Transverse colon (tissue), 4 donors: ENCODE data around the gene SLC22A1. TPM values are rescaled to one million over a fixed set of nuclear protein-coding genes. Genes with fewer than 3 reads are reported as not detected.

Experiments used
- DNase-seq: peaks from one replicate; pipeline ENCODE4 v3.0.0-alpha.2; 2019
- H3K27ac ChIP-seq, 4 donors: fragments of 200-600 bp; sonication (generic); 2 replicates each; pipeline ENCODE4 v1.5.1; 2016 to 2018; ENCODE audit warnings: inconsistent platforms in 4 of 4
- H3K27me3 ChIP-seq: fragments of 200-600 bp; sonication (generic); 2 replicates; pipeline ENCODE4 v1.5.1; 2017; ENCODE audit warnings: inconsistent platforms
- H3K36me3 ChIP-seq, 4 donors: fragments of 200-600 bp; sonication (generic); 2 replicates each; pipeline ENCODE4 v1.5.1; 2017 to 2019; ENCODE audit warnings: inconsistent platforms in 4 of 4
- H3K4me1 ChIP-seq, 4 donors: fragments of 200-600 bp; sonication (generic); 2 replicates each; pipeline ENCODE4 v1.5.1; 2017 to 2020; ENCODE audit warnings: inconsistent platforms in 4 of 4
- H3K4me3 ChIP-seq, 4 donors: fragments of 200-600 bp; sonication (generic); 1 replicate in 1 of 4; 2 replicates in 3 of 4; pipeline versions ENCODE4 v1.5.1 to v1.6.1; 2017 to 2019; ENCODE audit warnings: inconsistent platforms in 4 of 4
- H3K9me3 ChIP-seq, 2 donors: fragments of 200-600 bp; sonication (generic); 2 replicates each; pipeline ENCODE4 v1.5.1; 2017 to 2019; ENCODE audit warnings: inconsistent platforms in 2 of 2
- CTCF ChIP-seq, 5 experiments: fragments of 200-600 bp in 3 of 5; fragments of 450-650 bp in 2 of 5; sonication (generic) in 3 of 5; IDR thresholded peaks; 1 replicate in 2 of 5; 2 replicates in 3 of 5; pipeline ENCODE4 v1.5.1; 2016 to 2017; ENCODE audit warnings: antibody characterized with exemption in 5 of 5, inconsistent platforms in 3 of 5, mild to moderate bottlenecking in 2 of 5, moderate library complexity in 1 of 5
- EP300 ChIP-seq: sonication (generic); formaldehyde crosslinking; IDR thresholded peaks from one replicate; pipeline ENCODE4 v1.6.1; 2017; ENCODE audit warnings: antibody characterized with exemption, low read depth
- POLR2A ChIP-seq: fragments of 450-650 bp; IDR thresholded peaks from one replicate; pipeline ENCODE4 v1.6.1; 2016; ENCODE audit warnings: antibody characterized with exemption, mild to moderate bottlenecking, moderate library complexity
- POLR2AphosphoS5 ChIP-seq, 3 donors: sonication (generic); formaldehyde crosslinking; IDR thresholded peaks; one replicate each; pipeline ENCODE4 v1.6.1; 2016; ENCODE audit warnings: antibody characterized with exemption in 3 of 3
- WGBS, 2 donors: methylation state at CpG; one replicate each; pipeline ENCODE4 v1.1.5; 2018; ENCODE audit warnings: low coverage in 1 of 2; 5-methylcytosine and 5-hydroxymethylcytosine counted together
- in situ Hi-C, 4 donors: fragments of 200-750 bp; cut with MboI; loops; one replicate each; pipeline versions ENCODE4 v1.15.0 to v1.15.1; 2017; ENCODE audit warnings: low sequenced_read_pairs in 3 of 4, low pct_ligation_motif_present in 1 of 4, low pct_unique_long_range_greater_than_20kb in 1 of 4
- intact Hi-C: fragments of 100-400 bp; cut with DNase I; formaldehyde crosslinking; loops from one replicate; pipeline ENCODE4 v1.15.1; 2023; ENCODE audit warnings: low total_unique reads
- total RNA-seq, 4 donors: library from RNA; depleted of rRNA; stranded (reverse); fragments of >200 nt; gene quantifications; one replicate each; pipeline ENCODE4 v1.1.0, GENCODE V29; 2016

Gene SLC22A1
- total RNA-seq, 4 donors from 2014 or later: 0.40 to 1.7 (median 0.55) TPM; not detected in 1

GRCh38 chr6:160192840-160193239 lies 71.2 kb downstream of the SLC22A1 start:
- in situ Hi-C loops: no loop called here

GRCh38 chr6:160194808-160195207 lies 73.2 kb downstream of the SLC22A1 start:
- H3K36me3 ChIP-seq: no peaks in the 10 kb centered on the region
- DNase-seq: no peak
- no peak for TF ChIP-seq POLR2AphosphoS5 (IDR thresholded peaks at IDR 0.05)
- no peak for TF ChIP-seq EP300
- TF ChIP-seq POLR2A: no peak
- TF ChIP-seq CTCF (IDR thresholded peaks at IDR 0.05): no peak
- in situ Hi-C loops: no loop called here
- no peak overlapping the region for H3K4me3 ChIP-seq
- H3K27ac ChIP-seq: no peak overlapping the region
- intact Hi-C loops: no loop called here
- 67 to 80% methylated on average over 1 of the region's 1 CpG for WGBS, 2 donors
- peaks cover 26 to 35% of the 10 kb centered on the region in 2 donors for H3K9me3 ChIP-seq
- no peaks in the 10 kb centered on the region for H3K27me3 ChIP-seq
- peaks cover 0 to 11% (median 0%) of the 10 kb centered on the region in 4 donors for H3K4me1 ChIP-seq

More at GRCh38 chr6:160192840-160193239, 71.2 kb downstream of the SLC22A1 start:
- 97 to 100% methylated on average over 1 of the region's 1 CpG for WGBS, 2 donors
- Histone ChIP-seq H3K4me1 (no peaks in the 10 kb centered on the region), H3K36me3 (no peaks in the 10 kb centered on the region), H3K4me3 (no peak overlapping the region), H3K27ac (no peak overlapping the region), H3K9me3 (peaks cover 26 to 35% of the 10 kb centered on the region in 2 donors), H3K27me3 (no peaks in the 10 kb centered on the region)
- intact Hi-C loops: no loop called here
- DNase-seq: no peak
- TF ChIP-seq POLR2A (no peak), POLR2AphosphoS5 (IDR thresholded peaks at IDR 0.05) (no peak), CTCF (IDR thresholded peaks at IDR 0.05) (no peak), EP300 (no peak)

GRCh38 chr6:160197662-160198061 lies 76.0 kb downstream of the SLC22A1 start:
- TF ChIP-seq CTCF (IDR thresholded peaks at IDR 0.05) (no peak), EP300 (no peak), POLR2AphosphoS5 (IDR thresholded peaks at IDR 0.05) (no peak), POLR2A (no peak)
- Histone ChIP-seq H3K27me3 (no peaks in the 10 kb centered on the region), H3K36me3 (no peaks in the 10 kb centered on the region), H3K9me3 (peaks cover 26 to 28% of the 10 kb centered on the region in 2 donors), H3K27ac (no peak overlapping the region), H3K4me3 (no peak overlapping the region), H3K4me1 (peaks cover 0 to 25% (median under 1%) of the 10 kb centered on the region in 4 donors)
- DNase-seq: no peak
- in situ Hi-C loops: no loop called here
- intact Hi-C loops: no loop called here

- H3K36me3 ChIP-seq: no peaks in the 10 kb centered on the region
- peaks cover 0 to 35% (median 6%) of the 10 kb centered on the region in 4 donors for H3K4me1 ChIP-seq
- 7 to 8% methylated on average over 3 of the region's 3 CpGs for WGBS, 2 donors
- peaks cover 16 to 18% of the 10 kb centered on the region in 2 donors for H3K9me3 ChIP-seq
- H3K27me3 ChIP-seq: no peaks in the 10 kb centered on the region
- peak overlapping the region; percentile 70 to 78 (median 74) for H3K27ac ChIP-seq
- intact Hi-C loops (no loop called here), in situ Hi-C loops (no loop called here)
- TF ChIP-seq POLR2A (no peak), EP300 (no peak), POLR2AphosphoS5 (IDR thresholded peaks at IDR 0.05) (peak in 2 of 3 donors; percentile 30 to 53), CTCF (IDR thresholded peaks at IDR 0.05) (no peak)
- no peak overlapping the region for H3K4me3 ChIP-seq
- DNase-seq: peak; percentile 24
Observed at GRCh38 chr6:160198606-160199211, 77.1 kb downstream of the SLC22A1 start.
